AG04449 (cell line): ENCODE measurements around the gene ZNF213.

Experiments
- CTCF ChIA-PET: fragments of 350-600 bp; formaldehyde crosslinking; extraction: SDS; loops from one replicate; lab custom pipeline; 2021; ENCODE audit warnings: antibody characterized with exemption; lab: Yijun Ruan, JAX
- POLR2A ChIA-PET: fragments of 400-600, 350-600 bp; formaldehyde crosslinking; extraction: SDS; loops from one replicate; lab custom pipeline; 2020; ENCODE audit warnings: antibody characterized with exemption, inconsistent platforms; lab: Yijun Ruan, JAX
- DNase-seq: peaks from one replicate; pipeline ENCODE4 v3.0.0-alpha.2; 2010; ENCODE audit warnings: low read depth, low spot score
- H3K4me3 ChIP-seq: 2 replicates; pipeline ENCODE4 v1.5.1; 2011; ENCODE audit warnings: low read depth, mild to moderate bottlenecking, control low read depth, low read length
- CTCF ChIP-seq: IDR thresholded peaks from one replicate; pipeline ENCODE4 v1.5.1; 2011; ENCODE audit warnings: mild to moderate bottlenecking, moderate library complexity, low read length, control low read depth, inconsistent platforms; ENCODE audit not compliant: insufficient read depth; ENCODE audit errors: missing control alignments

The ZNF213 gene

GRCh38 chr16:3099732-3100499 is 34.9 kb upstream of the ZNF213 start:
- CTCF ChIA-PET, result interaction anchor here (0.8 to 5.1 kb wide), 13 partner anchors 7 to 69 kb away, joined by 3 to 27 read pairs (median 4); partner anchors contain the start of gene ZNF205
- DNase-seq, result peak; percentile 9
- H3K4me3 ChIP-seq, result peak overlapping the region; percentile 33
- POLR2A ChIA-PET, result no interaction called here
- TF ChIP-seq CTCF, result no peak

- POLR2A ChIA-PET, result no interaction called here
- DNase-seq, result no peak
- peak; percentile 43 for TF ChIP-seq CTCF
- CTCF ChIA-PET, result interaction anchor here (1.0 to 5.1 kb wide), 13 partner anchors 8 to 68 kb away, joined by 3 to 31 read pairs (median 7); partner anchors contain the start of genes ZNF205 and ZNF213
- H3K4me3 ChIP-seq, result no peak overlapping the region
Measured at GRCh38 chr16:3101018-3101840, 33.6 kb upstream of the ZNF213 start.

GRCh38 chr16:3101841-3102470 is 32.9 kb upstream of the ZNF213 start:
- H3K4me3 ChIP-seq, result no peak overlapping the region
- ChIA-PET POLR2A (no interaction called here), CTCF (interaction anchor here (1.0 to 5.1 kb wide), 7 partner anchors 10 to 49 kb away, joined by 3 to 31 read pairs (median 8); partner anchors contain the start of genes ZNF205 and ZNF213)
- no peak for DNase-seq
- no peak for TF ChIP-seq CTCF

- ChIA-PET CTCF (interaction anchor here (1.0 to 4.7 kb wide), 3 partner anchors 23 to 47 kb away, joined by 3 to 31 read pairs (median 5); no protein-coding TSS in a partner anchor), POLR2A (interaction anchor here (1.2 kb wide), 1 partner anchor 11 kb away, joined by 3 read pairs; no protein-coding TSS in a partner anchor)
- DNase-seq, result no peak
- TF ChIP-seq CTCF, result no peak
- H3K4me3 ChIP-seq, result peak overlapping the region; percentile 66
Measured at GRCh38 chr16:3106205-3106928, 28.5 kb upstream of the ZNF213 start.

- CTCF ChIA-PET, result interaction anchor here (1.0 to 5.9 kb wide), 9 partner anchors 10 to 80 kb away, joined by 3 to 68 read pairs (median 5); no protein-coding TSS in a partner anchor
Measured at GRCh38 chr16:3112058-3112880, 22.6 kb upstream of the ZNF213 start, which contains the start of gene ZNF205. ZNF205 (plus strand) TSS chr16:3112586; CDS start chr16:3113431, 845 bp downstream.

More at GRCh38 chr16:3112058-3112880, 22.6 kb upstream of the ZNF213 start, which contains the start of gene ZNF205:
- DNase-seq, result no peak
- H3K4me3 ChIP-seq, result peak within 1 kb of the TSS; percentile 95
- POLR2A ChIA-PET, result interaction anchor here (0.7 to 1.0 kb wide), 2 partner anchors 9 to 72 kb away, joined by 3 read pairs; no protein-coding TSS in a partner anchor
- TF ChIP-seq CTCF, result no peak
